ES-I3 (cell line): ENCODE measurements around the gene GABRA5.

Experiments used
- H3K36me3 ChIP-seq: 2 replicates; pipeline ENCODE4 v1.6.1; 2013; ENCODE audit warnings: mild to moderate bottlenecking, low read length, control low read depth, moderate library complexity; ENCODE audit not compliant: insufficient read depth
- H3K4me1 ChIP-seq: 2 replicates; pipeline ENCODE4 v1.6.1; 2013; ENCODE audit warnings: mild to moderate bottlenecking, control low read depth, low read length; ENCODE audit not compliant: insufficient read depth
- H3K9ac ChIP-seq: 2 replicates; pipeline ENCODE4 v1.6.1; 2013; ENCODE audit warnings: low read depth, mild to moderate bottlenecking, low read length, moderate library complexity
- H3K9me3 ChIP-seq: 2 replicates; pipeline ENCODE4 v1.6.1; 2013; ENCODE audit warnings: mild to moderate bottlenecking, low read length, moderate library complexity; ENCODE audit not compliant: control insufficient read depth, insufficient read depth

GABRA5 gene

GRCh38 chr15:26867200-26868007 lies 542 bp downstream of the GABRA5 start:
- H3K36me3 ChIP-seq, result no peaks in the 10 kb centered on the region
- no peaks in the 10 kb centered on the region for H3K9me3 ChIP-seq
- H3K4me1 ChIP-seq, result peaks cover 15% of the 10 kb centered on the region
- H3K9ac ChIP-seq, result peak overlapping the region; percentile 75

- no peaks in the 10 kb centered on the region for H3K9me3 ChIP-seq
- H3K9ac ChIP-seq, result peak overlapping the region; percentile 75
- H3K36me3 ChIP-seq, result no peaks in the 10 kb centered on the region
- peaks cover 17% of the 10 kb centered on the region for H3K4me1 ChIP-seq
Measured at GRCh38 chr15:26868029-26868685, 1.3 kb downstream of the GABRA5 start.

- Histone ChIP-seq H3K36me3 (no peaks in the 10 kb centered on the region), H3K9ac (no peak overlapping the region), H3K4me1 (peaks cover 17% of the 10 kb centered on the region), H3K9me3 (no peaks in the 10 kb centered on the region)
Measured at GRCh38 chr15:26869628-26870027, 2.8 kb downstream of the GABRA5 start.

- H3K9ac ChIP-seq, result no peak overlapping the region
- no peaks in the 10 kb centered on the region for H3K36me3 ChIP-seq
- H3K4me1 ChIP-seq, result peaks cover 17% of the 10 kb centered on the region
- no peaks in the 10 kb centered on the region for H3K9me3 ChIP-seq
Measured at GRCh38 chr15:26870346-26870745, 3.5 kb downstream of the GABRA5 start.

GRCh38 chr15:26872206-26872605 lies 5.3 kb downstream of the GABRA5 start:
- Histone ChIP-seq H3K9ac (no peak overlapping the region), H3K9me3 (no peaks in the 10 kb centered on the region), H3K4me1 (peaks cover 13% of the 10 kb centered on the region), H3K36me3 (no peaks in the 10 kb centered on the region)

- Histone ChIP-seq H3K4me1 (peaks cover 7% of the 10 kb centered on the region), H3K9ac (no peak overlapping the region), H3K9me3 (no peaks in the 10 kb centered on the region), H3K36me3 (no peaks in the 10 kb centered on the region)
Measured at GRCh38 chr15:26873846-26874245, 7.0 kb downstream of the GABRA5 start.

GRCh38 chr15:26874774-26875475 lies 8.1 kb downstream of the GABRA5 start:
- no peak overlapping the region for H3K9ac ChIP-seq
- H3K9me3 ChIP-seq, result no peaks in the 10 kb centered on the region
- H3K4me1 ChIP-seq, result peaks cover 4% of the 10 kb centered on the region; the same call in 1 of the 2 replicates
- no peaks in the 10 kb centered on the region for H3K36me3 ChIP-seq

GRCh38 chr15:26875476-26875850 lies 8.6 kb downstream of the GABRA5 start:
- Histone ChIP-seq H3K36me3 (no peaks in the 10 kb centered on the region), H3K9ac (no peak overlapping the region), H3K9me3 (no peaks in the 10 kb centered on the region), H3K4me1 (peaks cover 4% of the 10 kb centered on the region; the same call in 1 of the 2 replicates)

GRCh38 chr15:26877831-26878230 lies 11.0 kb downstream of the GABRA5 start:
- H3K9ac ChIP-seq, result no peak overlapping the region
- no peaks in the 10 kb centered on the region for H3K4me1 ChIP-seq
- H3K36me3 ChIP-seq, result no peaks in the 10 kb centered on the region; the same call in 1 of the 2 replicates
- H3K9me3 ChIP-seq, result no peaks in the 10 kb centered on the region

- Histone ChIP-seq H3K4me1 (no peaks in the 10 kb centered on the region), H3K9me3 (no peaks in the 10 kb centered on the region), H3K36me3 (no peaks in the 10 kb centered on the region; the same call in 1 of the 2 replicates), H3K9ac (no peak overlapping the region)
Measured at GRCh38 chr15:26879706-26880105, 12.8 kb downstream of the GABRA5 start.

GRCh38 chr15:26882112-26882511 lies 15.2 kb downstream of the GABRA5 start:
- H3K36me3 ChIP-seq, result no peaks in the 10 kb centered on the region; the same call in 1 of the 2 replicates
- H3K9me3 ChIP-seq, result no peaks in the 10 kb centered on the region
- H3K9ac ChIP-seq, result no peak overlapping the region
- H3K4me1 ChIP-seq, result no peaks in the 10 kb centered on the region

- Histone ChIP-seq H3K9ac (no peak overlapping the region), H3K36me3 (no peaks in the 10 kb centered on the region; the same call in 1 of the 2 replicates), H3K4me1 (no peaks in the 10 kb centered on the region), H3K9me3 (no peaks in the 10 kb centered on the region)
Measured at GRCh38 chr15:26882616-26883365, 15.9 kb downstream of the GABRA5 start.

- H3K36me3 ChIP-seq, result no peaks in the 10 kb centered on the region; the same call in 1 of the 2 replicates
- H3K9ac ChIP-seq, result no peak overlapping the region
- H3K4me1 ChIP-seq, result no peaks in the 10 kb centered on the region
- no peaks in the 10 kb centered on the region for H3K9me3 ChIP-seq
Measured at GRCh38 chr15:26883466-26883865, 16.6 kb downstream of the GABRA5 start.

GRCh38 chr15:26886566-26886965 lies 19.7 kb downstream of the GABRA5 start:
- Histone ChIP-seq H3K9me3 (no peaks in the 10 kb centered on the region), H3K4me1 (peaks cover under 1% of the 10 kb centered on the region; the same call in 1 of the 2 replicates), H3K36me3 (no peaks in the 10 kb centered on the region; the same call in 1 of the 2 replicates), H3K9ac (no peak overlapping the region)
